ENCODE measurements around the gene ZP4.

ZP4 gene

GRCh38 chr1:237890822-237891221 lies at the start of gene ZP4:
Gene ZP4, minus strand, starts transcription at chr1:237890922. Its CDS starts 287 bp downstream, at chr1:237890635.
- DNase-seq (ENCODE audit: low spot score), result no peak
- no peak for TF ChIP-seq CTCF (IDR thresholded peaks at IDR 0.05; ENCODE audit: borderline replicate concordance, control extremely low read depth, extremely low read depth, insufficient read depth, missing control alignments)
- in situ Hi-C loops (cut with MboI; ENCODE audit: low sequenced_read_pairs, unreplicated experiment), result no loop called here

DNA sequence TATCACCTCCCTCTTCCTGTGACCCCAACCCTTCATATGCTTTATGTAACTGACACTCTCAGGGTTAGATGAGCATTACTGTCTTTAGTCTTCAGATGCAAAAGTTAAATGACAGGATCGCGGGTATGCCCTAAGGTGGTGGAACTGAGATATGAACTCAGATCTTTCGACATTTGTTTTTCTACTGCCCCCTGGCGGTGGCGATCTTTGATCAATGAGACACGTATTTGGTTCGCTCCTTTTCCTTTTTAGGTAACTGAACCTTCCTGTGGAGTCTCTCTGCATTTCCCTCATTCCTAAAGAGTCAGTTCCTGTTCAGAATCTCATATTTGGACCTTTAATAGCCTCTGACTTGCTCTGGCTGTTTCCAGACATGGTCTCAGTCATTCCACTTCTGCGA lies 47.8 kb upstream of the ZP4 start:
- no peak for TF ChIP-seq CTCF (IDR thresholded peaks at IDR 0.05; ENCODE audit: borderline replicate concordance, control extremely low read depth, extremely low read depth, insufficient read depth, missing control alignments)
- DNase-seq (ENCODE audit: low spot score), result no peak
- in situ Hi-C loops (cut with MboI; ENCODE audit: low sequenced_read_pairs, unreplicated experiment), result no loop called here

DNA sequence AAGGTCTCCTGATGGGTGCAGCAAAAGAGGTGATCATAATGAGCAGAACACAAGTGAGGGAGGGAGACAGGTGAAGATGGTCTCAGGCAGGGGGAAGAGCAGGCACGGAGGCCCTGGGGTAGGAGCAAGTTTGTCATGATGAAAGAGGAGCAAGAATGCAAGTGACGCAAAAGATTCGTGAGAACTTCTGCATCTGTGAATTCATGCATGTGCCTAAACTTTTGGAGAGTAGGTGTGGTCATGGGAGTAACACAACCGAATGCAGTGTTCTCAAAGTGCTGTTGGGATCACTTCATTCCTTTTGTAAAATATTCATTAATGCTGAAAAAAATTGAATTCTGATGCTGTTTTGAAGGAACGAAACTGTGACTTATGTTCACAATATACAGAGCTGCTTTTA lies 47.3 kb upstream of the ZP4 start:
- TF ChIP-seq CTCF (IDR thresholded peaks at IDR 0.05; ENCODE audit: borderline replicate concordance, control extremely low read depth, extremely low read depth, insufficient read depth, missing control alignments), result no peak
- in situ Hi-C loops (cut with MboI; ENCODE audit: low sequenced_read_pairs, unreplicated experiment), result no loop called here
- no peak for DNase-seq (ENCODE audit: low spot score)

- in situ Hi-C loops (cut with MboI; ENCODE audit: low sequenced_read_pairs, unreplicated experiment), result no loop called here
- DNase-seq (ENCODE audit: low spot score), result no peak
- no peak for TF ChIP-seq CTCF (IDR thresholded peaks at IDR 0.05; ENCODE audit: borderline replicate concordance, control extremely low read depth, extremely low read depth, insufficient read depth, missing control alignments)
Measured at GRCh38 chr1:237932816-237933215, 42.1 kb upstream of the ZP4 start.

GRCh38 chr1:237931581-237931980 lies 40.9 kb upstream of the ZP4 start:
- TF ChIP-seq CTCF (IDR thresholded peaks at IDR 0.05; ENCODE audit: borderline replicate concordance, control extremely low read depth, extremely low read depth, insufficient read depth, missing control alignments), result no peak
- no peak for DNase-seq (ENCODE audit: low spot score)
- in situ Hi-C loops (cut with MboI; ENCODE audit: low sequenced_read_pairs, unreplicated experiment), result no loop called here

GRCh38 chr1:237927198-237927597 lies 36.5 kb upstream of the ZP4 start:
- in situ Hi-C loops (cut with MboI; ENCODE audit: low sequenced_read_pairs, unreplicated experiment), result no loop called here
- no peak for DNase-seq (ENCODE audit: low spot score)
- no peak for TF ChIP-seq CTCF (IDR thresholded peaks at IDR 0.05; ENCODE audit: borderline replicate concordance, control extremely low read depth, extremely low read depth, insufficient read depth, missing control alignments)

DNA sequence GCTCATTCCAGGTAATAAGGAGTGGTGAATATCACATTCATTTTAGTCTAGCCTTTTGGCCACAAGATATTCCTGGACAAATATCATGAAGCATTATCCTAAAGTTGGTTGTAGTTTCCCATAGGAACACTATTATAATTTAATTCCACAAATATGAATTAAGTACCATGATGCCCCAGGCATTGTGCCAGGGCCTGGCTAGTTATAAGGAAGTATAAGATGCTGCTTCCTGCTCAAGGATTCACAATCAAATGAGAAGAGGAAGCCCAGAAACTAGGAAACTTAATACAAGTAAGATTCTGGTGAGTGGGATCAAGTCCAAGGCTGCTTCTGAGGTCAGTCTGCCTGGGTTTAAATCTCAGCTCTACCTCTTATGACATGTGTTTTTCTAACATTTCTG lies 30.6 kb upstream of the ZP4 start:
- in situ Hi-C loops (cut with MboI; ENCODE audit: low sequenced_read_pairs, unreplicated experiment), result no loop called here
- DNase-seq (ENCODE audit: low spot score), result no peak

More for the DNA sequence above, 30.6 kb upstream of the ZP4 start:
- no peak for TF ChIP-seq CTCF (IDR thresholded peaks at IDR 0.05; ENCODE audit: borderline replicate concordance, control extremely low read depth, extremely low read depth, insufficient read depth, missing control alignments)

All from GM13976 (cell line).